H1 (cell line): ENCODE measurements around the gene FAM53A. TPM values are rescaled to one million over a fixed set of nuclear protein-coding genes. Genes with fewer than 3 reads are reported as not detected.

Experiments
- GABPA ChIP-seq: IDR thresholded peaks from 2 replicates; pipeline ENCODE4 v1.6.1; 2011; ENCODE audit warnings: mild to moderate bottlenecking, low read length, moderate library complexity, borderline replicate concordance; ENCODE audit not compliant: insufficient read depth
- polyA plus RNA-seq, 7 experiments: library from polyadenylated mRNA; depleted of rRNA in 3 of 7; stranded (reverse) in 5 of 7; unstranded in 2 of 7; fragments of >200 nt in 5 of 7; fragments of 200-250 nt in 2 of 7; gene quantifications; 1 replicate in 5 of 7; 2 replicates in 1 of 7; 4 replicates in 1 of 7; pipeline versions ENCODE4 v1.2.1 to v1.2.3, GENCODE V29; 2011 to 2013; ENCODE audit warnings: missing spikeins in 2 of 7, mixed read lengths in 2 of 7
- total RNA-seq: library from RNA; stranded (reverse); fragmentation: NEBNext Ultra II Directional; extraction: Animal tissue kit (Norgen Biotek cat#: 25700); gene quantifications from 2 replicates; pipeline ENCODE4 v1.2.1, GENCODE V29; 2021

FAM53A gene
- total and polyA plus RNA-seq, 2 of the 8 experiments (the other 6 are each of a cell fraction or from before 2014, with no cell fraction given) = 1.9 to 2.0 TPM

DNA sequence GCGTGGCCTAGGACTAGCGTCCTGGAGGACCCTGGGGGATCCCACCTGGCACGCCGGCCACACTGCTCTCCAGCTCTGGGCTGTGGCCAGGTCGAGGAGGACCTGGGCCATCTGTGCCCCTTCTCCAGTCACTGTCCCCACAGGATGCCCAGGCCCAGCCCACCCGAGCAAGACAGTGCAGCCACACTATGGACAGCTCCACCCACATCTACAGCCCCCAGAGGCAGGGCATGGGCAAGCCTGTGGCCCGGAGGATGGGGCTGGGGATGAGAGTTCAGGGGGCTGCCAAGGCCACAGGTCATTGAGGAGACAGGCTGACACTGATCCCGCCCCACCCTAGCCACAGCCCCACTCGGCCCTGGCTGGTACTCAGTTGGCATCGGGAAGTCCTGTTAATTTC is 30.3 kb downstream of the FAM53A start (continued):
- TF ChIP-seq GABPA = no peak
